Hepatocyte (in vitro differentiated cells): Measurements from ENCODE around the gene ZBTB7A.

Source experiments
- EZH2 ChIP-seq: fragments of 200-600 bp; sonication (generic); IDR thresholded peaks from 2 replicates; pipeline ENCODE4 v1.6.1; 2016; ENCODE audit warnings: antibody characterized with exemption, mild to moderate bottlenecking, borderline replicate concordance
- EZH2phosphoT487 ChIP-seq: fragments of 200-600 bp; sonication (generic); IDR thresholded peaks from one replicate; pipeline ENCODE4 v1.6.1; 2018; ENCODE audit warnings: antibody characterized with exemption, mild to moderate bottlenecking, low read depth, moderate library complexity; ENCODE audit not compliant: unreplicated experiment, severe bottlenecking
- TF ChIP-seq, protein P1 (sequence below): fragments of 200-600 bp; sonication (generic); IDR thresholded peaks from 2 replicates; pipeline ENCODE4 v1.5.1; 2016; ENCODE audit warnings: antibody characterized with exemption, mild to moderate bottlenecking; ENCODE audit not compliant: poor library complexity

DNA sequence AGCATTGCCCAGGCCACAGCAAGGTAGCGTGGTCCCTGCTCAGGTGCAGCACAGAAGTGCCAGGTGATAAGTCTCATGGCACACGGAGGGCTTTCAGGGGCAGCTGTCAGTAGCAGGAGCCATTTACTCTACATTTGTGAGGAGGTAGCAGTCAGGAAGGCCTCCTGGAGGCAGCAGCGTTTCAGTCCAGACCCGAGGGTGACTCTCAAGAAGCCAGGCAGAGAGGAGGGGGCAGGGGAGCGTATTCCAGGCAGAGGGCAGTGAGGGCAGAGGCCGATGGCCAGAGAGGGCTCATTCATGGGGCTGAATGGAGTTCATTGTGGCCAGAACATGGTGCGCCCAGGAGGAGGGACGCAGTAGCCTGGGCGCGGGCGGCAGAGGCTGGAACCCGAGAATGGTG is 50.2 kb downstream of the ZBTB7A start:
- TF ChIP-seq, protein P1, sequence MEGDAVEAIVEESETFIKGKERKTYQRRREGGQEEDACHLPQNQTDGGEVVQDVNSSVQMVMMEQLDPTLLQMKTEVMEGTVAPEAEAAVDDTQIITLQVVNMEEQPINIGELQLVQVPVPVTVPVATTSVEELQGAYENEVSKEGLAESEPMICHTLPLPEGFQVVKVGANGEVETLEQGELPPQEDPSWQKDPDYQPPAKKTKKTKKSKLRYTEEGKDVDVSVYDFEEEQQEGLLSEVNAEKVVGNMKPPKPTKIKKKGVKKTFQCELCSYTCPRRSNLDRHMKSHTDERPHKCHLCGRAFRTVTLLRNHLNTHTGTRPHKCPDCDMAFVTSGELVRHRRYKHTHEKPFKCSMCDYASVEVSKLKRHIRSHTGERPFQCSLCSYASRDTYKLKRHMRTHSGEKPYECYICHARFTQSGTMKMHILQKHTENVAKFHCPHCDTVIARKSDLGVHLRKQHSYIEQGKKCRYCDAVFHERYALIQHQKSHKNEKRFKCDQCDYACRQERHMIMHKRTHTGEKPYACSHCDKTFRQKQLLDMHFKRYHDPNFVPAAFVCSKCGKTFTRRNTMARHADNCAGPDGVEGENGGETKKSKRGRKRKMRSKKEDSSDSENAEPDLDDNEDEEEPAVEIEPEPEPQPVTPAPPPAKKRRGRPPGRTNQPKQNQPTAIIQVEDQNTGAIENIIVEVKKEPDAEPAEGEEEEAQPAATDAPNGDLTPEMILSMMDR, result no peak
- TF ChIP-seq EZH2 (no peak), EZH2phosphoT487 (no peak)
